Progenitor cell of endocrine pancreas (in vitro differentiated cells): ENCODE results near the gene TTC34. TPM values are rescaled to one million over a fixed set of nuclear protein-coding genes. Genes with fewer than 3 reads are reported as not detected.

Experiments used
- DNase-seq: peaks from one replicate; pipeline ENCODE4 v3.0.0; 2021; ENCODE audit warnings: low spot score; ENCODE audit not compliant: unreplicated experiment
- H3K27ac Mint-ChIP-seq: 2 replicates; pipeline ENCODE4 v1.8.0; 2021; ENCODE audit warnings: mild to moderate bottlenecking, moderate library complexity, mixed read lengths
- H3K27me3 Mint-ChIP-seq: 2 replicates; pipeline ENCODE4 v1.8.0; 2021; ENCODE audit warnings: mixed read lengths
- H3K36me3 Mint-ChIP-seq: 2 replicates; pipeline ENCODE4 v1.8.0; 2022; ENCODE audit warnings: mixed read lengths; ENCODE audit not compliant: insufficient read depth
- H3K4me1 Mint-ChIP-seq: 2 replicates; pipeline ENCODE4 v1.8.0; 2021; ENCODE audit warnings: low read depth, mixed read lengths
- H3K4me3 Mint-ChIP-seq: 2 replicates; pipeline ENCODE4 v1.8.0; 2021; ENCODE audit warnings: low read depth, mild to moderate bottlenecking, moderate library complexity, mixed read lengths
- H3K9me3 Mint-ChIP-seq: 2 replicates; pipeline ENCODE4 v1.8.0; 2021; ENCODE audit warnings: low read depth, mixed read lengths
- total RNA-seq: library from RNA; stranded (reverse); gene quantifications from 2 replicates; pipeline ENCODE4 v1.2.1, GENCODE V29; 2021
- TF ChIP-seq, protein P1 (sequence below): fragments of 200-600 bp; sonication (generic); IDR thresholded peaks from one replicate; pipeline ENCODE4 v1.5.0; 2021; ENCODE audit warnings: antibody characterized with exemption, mild to moderate bottlenecking; ENCODE audit not compliant: unreplicated experiment

The TTC34 gene
- total RNA-seq, 1 donor from 2014 or later: 3.1 TPM

GRCh38 chr1:2612591-2613365 lies 188.7 kb downstream of the TTC34 start:
- H3K4me3 Mint-ChIP-seq: no peak overlapping the region
- H3K27me3 Mint-ChIP-seq: peaks cover 28% of the 10 kb centered on the region
- H3K36me3 Mint-ChIP-seq: no peaks in the 10 kb centered on the region
- DNase-seq: no peak
- H3K27ac Mint-ChIP-seq: no peak overlapping the region
- TF ChIP-seq, protein P1, sequence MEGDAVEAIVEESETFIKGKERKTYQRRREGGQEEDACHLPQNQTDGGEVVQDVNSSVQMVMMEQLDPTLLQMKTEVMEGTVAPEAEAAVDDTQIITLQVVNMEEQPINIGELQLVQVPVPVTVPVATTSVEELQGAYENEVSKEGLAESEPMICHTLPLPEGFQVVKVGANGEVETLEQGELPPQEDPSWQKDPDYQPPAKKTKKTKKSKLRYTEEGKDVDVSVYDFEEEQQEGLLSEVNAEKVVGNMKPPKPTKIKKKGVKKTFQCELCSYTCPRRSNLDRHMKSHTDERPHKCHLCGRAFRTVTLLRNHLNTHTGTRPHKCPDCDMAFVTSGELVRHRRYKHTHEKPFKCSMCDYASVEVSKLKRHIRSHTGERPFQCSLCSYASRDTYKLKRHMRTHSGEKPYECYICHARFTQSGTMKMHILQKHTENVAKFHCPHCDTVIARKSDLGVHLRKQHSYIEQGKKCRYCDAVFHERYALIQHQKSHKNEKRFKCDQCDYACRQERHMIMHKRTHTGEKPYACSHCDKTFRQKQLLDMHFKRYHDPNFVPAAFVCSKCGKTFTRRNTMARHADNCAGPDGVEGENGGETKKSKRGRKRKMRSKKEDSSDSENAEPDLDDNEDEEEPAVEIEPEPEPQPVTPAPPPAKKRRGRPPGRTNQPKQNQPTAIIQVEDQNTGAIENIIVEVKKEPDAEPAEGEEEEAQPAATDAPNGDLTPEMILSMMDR: no peak
- H3K4me1 Mint-ChIP-seq: no peaks in the 10 kb centered on the region
- H3K9me3 Mint-ChIP-seq: peaks cover 8% of the 10 kb centered on the region

GRCh38 chr1:2611621-2612437 lies 189.7 kb downstream of the TTC34 start:
- Mint-ChIP-seq H3K4me1 (no peaks in the 10 kb centered on the region), H3K27me3 (peaks cover 25% of the 10 kb centered on the region), H3K4me3 (no peak overlapping the region), H3K9me3 (peaks cover 8% of the 10 kb centered on the region), H3K27ac (no peak overlapping the region), H3K36me3 (no peaks in the 10 kb centered on the region)
- TF ChIP-seq, protein P1: no peak
- peak; percentile 8 for DNase-seq

DNA sequence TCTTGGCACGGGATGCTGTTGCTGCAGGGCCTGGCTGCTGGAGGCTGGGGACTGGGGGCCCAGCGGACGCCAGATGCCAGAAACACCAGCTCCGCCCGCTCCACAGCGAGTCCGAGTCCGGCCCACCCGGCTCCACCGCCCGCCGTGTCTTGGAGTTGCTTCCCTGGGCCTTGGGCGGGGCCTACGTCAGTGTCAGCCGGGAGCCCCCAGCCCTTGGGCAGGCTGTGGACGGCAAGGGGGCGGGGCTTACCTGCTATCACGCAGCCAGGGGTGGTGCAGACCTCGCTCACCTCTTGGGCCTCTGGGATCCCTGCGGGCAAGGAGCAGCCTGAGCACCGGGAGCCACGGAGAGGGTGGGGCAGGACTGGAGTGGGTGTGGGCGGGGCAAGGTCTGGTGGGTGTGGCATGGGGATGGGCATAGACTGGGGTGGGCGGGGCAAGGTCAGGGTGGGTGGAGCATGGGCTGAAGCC lies 190.4 kb downstream of the TTC34 start:
- peaks cover 18% of the 10 kb centered on the region for H3K27me3 Mint-ChIP-seq
- no peaks in the 10 kb centered on the region for H3K36me3 Mint-ChIP-seq
- no peak overlapping the region for H3K27ac Mint-ChIP-seq
- no peak overlapping the region for H3K4me3 Mint-ChIP-seq
- TF ChIP-seq, protein P1: no peak
- H3K4me1 Mint-ChIP-seq: no peaks in the 10 kb centered on the region
- H3K9me3 Mint-ChIP-seq: peaks cover 8% of the 10 kb centered on the region
- peak; percentile 50 for DNase-seq

DNA sequence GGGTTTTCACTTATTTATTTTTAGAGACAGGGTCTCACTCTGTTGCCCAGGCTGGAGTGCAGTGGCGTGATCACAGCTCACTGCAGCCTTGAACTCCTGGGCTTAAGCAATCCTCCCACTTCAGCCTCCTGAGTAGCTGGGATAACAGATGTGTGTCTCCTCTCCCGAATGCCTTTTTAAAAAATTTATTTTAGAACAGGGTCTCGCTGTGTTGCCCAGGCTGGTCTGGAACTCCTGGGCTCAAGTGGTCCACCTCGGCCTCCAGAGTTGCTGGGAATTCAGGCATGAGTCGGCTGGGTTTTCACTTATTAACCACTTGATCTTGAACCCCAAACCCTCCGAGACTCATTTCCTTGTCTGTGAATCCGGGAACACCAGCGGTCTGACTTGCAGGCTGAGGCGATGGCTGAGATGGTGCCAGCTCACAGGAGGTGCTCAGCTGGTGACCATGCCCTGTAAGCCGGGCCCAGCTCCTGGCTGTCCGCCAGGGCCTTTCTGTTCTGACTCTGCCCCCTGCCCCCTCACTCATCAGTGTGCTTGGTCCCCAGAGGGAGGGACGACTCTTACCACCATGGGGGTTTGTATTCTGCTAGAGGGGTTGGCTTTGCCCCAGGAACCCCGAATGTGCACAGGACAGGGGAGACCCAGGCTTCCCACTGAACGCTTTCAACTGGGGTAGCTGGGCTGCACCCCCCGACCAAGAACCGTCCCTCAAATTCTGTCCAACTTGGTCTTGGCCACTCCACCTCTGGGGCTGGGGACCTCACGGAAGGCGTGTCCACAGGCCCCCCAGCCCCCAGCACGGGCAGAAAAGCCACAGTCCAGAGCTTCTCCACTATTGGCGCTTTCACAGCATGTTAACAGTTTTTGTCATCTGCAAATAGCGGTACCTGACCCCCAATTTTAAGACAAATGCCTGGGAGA lies 191.2 kb downstream of the TTC34 start:
- no peaks in the 10 kb centered on the region for H3K4me1 Mint-ChIP-seq
- H3K9me3 Mint-ChIP-seq: peaks cover 8% of the 10 kb centered on the region
- no peaks in the 10 kb centered on the region for H3K36me3 Mint-ChIP-seq
- peaks cover 13% of the 10 kb centered on the region for H3K27me3 Mint-ChIP-seq
- TF ChIP-seq, protein P1: no peak
- no peak overlapping the region for H3K4me3 Mint-ChIP-seq
- no peak overlapping the region for H3K27ac Mint-ChIP-seq
- peak; percentile 7 for DNase-seq
